ENCODE data around the gene NECAB3. TPM values are rescaled to one million over a fixed set of nuclear protein-coding genes. Genes with fewer than 3 reads are reported as not detected.

The NECAB3 gene
- total and polyA plus RNA-seq, 2 donors (not counting 3 experiments of a cell fraction or from before 2014, with no cell fraction given), result 18.1 to 22.4 TPM

DNA sequence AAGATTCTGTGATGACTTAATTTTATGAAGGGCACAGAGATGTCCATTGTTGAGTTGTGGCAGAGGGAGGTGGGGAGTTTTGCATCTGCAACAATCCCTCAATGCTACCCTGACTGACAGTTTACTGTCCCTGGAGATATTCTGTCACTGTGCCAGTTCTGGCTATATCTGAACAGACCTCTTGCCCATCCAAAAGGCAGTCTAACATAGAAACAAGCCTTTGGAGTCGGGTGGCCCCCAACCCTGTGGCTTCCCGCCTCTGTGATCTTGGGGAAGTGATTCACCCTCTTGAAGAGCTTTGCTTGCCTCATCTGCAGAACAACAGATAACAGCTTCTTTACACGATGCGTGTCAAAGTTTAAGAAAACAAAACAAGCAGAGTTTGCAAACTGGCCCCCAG, 15.7 kb upstream of the NECAB3 start:
- H3K4me2 ChIP-seq (ENCODE audit: insufficient read depth, low read length), result peak overlapping the region; percentile 49
- H4K20me1 ChIP-seq (replicated peaks; ENCODE audit: control insufficient read depth, extremely low read depth, insufficient read depth, low read length), result no peaks in the 10 kb centered on the region
- dilution Hi-C loops (cut with MboI; ENCODE audit: extremely low pct_ligation_motif_present, low sequenced_read_pairs), result no loop called here
- no peak overlapping the region for H2AFZ ChIP-seq (ENCODE audit: low read depth, low read length)
- H3K27me3 ChIP-seq (ENCODE audit: control insufficient read depth in 2 of 2, insufficient read depth in 2 of 2, low read length in 2 of 2), result no peaks in the 10 kb centered on the region
- H3K36me3 ChIP-seq (ENCODE audit: control insufficient read depth in 2 of 2, extremely low read depth in 1 of 2, insufficient read depth in 2 of 2, low read length in 2 of 2), result no peaks in the 10 kb centered on the region
- intact Hi-C loops (cut with micrococcal nuclease), result loop anchor here (5.0 kb wide), 1 partner anchor 42 kb away; the partner anchor contains the start of gene ZNF341
- no peaks in the 10 kb centered on the region for H3K9me3 ChIP-seq (replicated peaks; ENCODE audit: control insufficient read depth, insufficient read depth, low read length)
- peak; percentile 78 for TF ChIP-seq GATA2 (IDR thresholded peaks at IDR 0.05; ENCODE audit: insufficient read depth, insufficient read length, low read depth, low read length)
- no peak for TF ChIP-seq POLR2A (IDR thresholded peaks at IDR 0.05; ENCODE audit: low read depth, low read length)
- TF ChIP-seq JUN (IDR thresholded peaks at IDR 0.05; ENCODE audit: borderline replicate concordance, insufficient read depth, insufficient read length, low read depth), result peak; percentile 45
- TF ChIP-seq, protein P1, sequence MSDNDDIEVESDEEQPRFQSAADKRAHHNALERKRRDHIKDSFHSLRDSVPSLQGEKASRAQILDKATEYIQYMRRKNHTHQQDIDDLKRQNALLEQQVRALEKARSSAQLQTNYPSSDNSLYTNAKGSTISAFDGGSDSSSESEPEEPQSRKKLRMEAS (IDR thresholded peaks at IDR 0.05; ENCODE audit: insufficient read depth, insufficient read length), result no peak
- TF ChIP-seq EZH2 (IDR thresholded peaks at IDR 0.05; ENCODE audit: borderline replicate concordance, low read depth, low read length, severe bottlenecking), result no peak
- peak; percentile 83 for TF ChIP-seq FOS (IDR thresholded peaks at IDR 0.05; ENCODE audit: borderline replicate concordance, insufficient read depth, low read length)
- TF ChIP-seq POLR2AphosphoS5 (IDR thresholded peaks at IDR 0.05; ENCODE audit: insufficient read depth, low read depth, low read length), result peak; percentile 53
- TF ChIP-seq MYC (IDR thresholded peaks at IDR 0.05; ENCODE audit: low read depth, low read length), result no peak
- ChIA-PET CTCF (interaction anchor here (1.4 kb wide), 1 partner anchor 22 kb away, joined by 4 read pairs; no protein-coding TSS in a partner anchor), POLR2A (interaction anchor here (0.8 kb wide), 1 partner anchor 1000 kb away, joined by 3 read pairs; no protein-coding TSS in a partner anchor)
- peaks cover 28% of the 10 kb centered on the region for H3K4me1 ChIP-seq (ENCODE audit: control insufficient read depth, extremely low read depth, insufficient read depth, low read length)
- peaks cover 4% of the 10 kb centered on the region for H3K79me2 ChIP-seq (ENCODE audit: control insufficient read depth, insufficient read depth, low read length)
- H3K9ac ChIP-seq (replicated peaks; ENCODE audit: extremely low read depth, insufficient read depth, low read length), result no peak overlapping the region
- no TSS peak for BruUV-seq (replicated peaks)
- no peaks in the 10 kb centered on the region for H3K9me1 ChIP-seq (replicated peaks; ENCODE audit: control insufficient read depth, extremely low read depth, insufficient read depth, low read length)
- no peak overlapping the region for H3K4me3 ChIP-seq (replicated peaks in 1 of 3; ENCODE audit: insufficient read depth in 1 of 3, low read depth in 1 of 3, low read length in 3 of 3)
- FAIRE-seq (peak; percentile 62), DNase-seq (ENCODE audit: low read depth, low spot score) (peak; percentile 72)
- H3K27ac ChIP-seq (ENCODE audit: insufficient read depth, low read depth, low read length), result no peak overlapping the region

Measured in endothelial cell of umbilical vein (primary cell).